ENCODE measurements around the gene PMFBP1. TPM values are rescaled to one million over a fixed set of nuclear protein-coding genes. Genes with fewer than 3 reads are reported as not detected.

PMFBP1 gene
- total RNA-seq, 1 experiment from 2014 or later, result 2.7 TPM

DNA sequence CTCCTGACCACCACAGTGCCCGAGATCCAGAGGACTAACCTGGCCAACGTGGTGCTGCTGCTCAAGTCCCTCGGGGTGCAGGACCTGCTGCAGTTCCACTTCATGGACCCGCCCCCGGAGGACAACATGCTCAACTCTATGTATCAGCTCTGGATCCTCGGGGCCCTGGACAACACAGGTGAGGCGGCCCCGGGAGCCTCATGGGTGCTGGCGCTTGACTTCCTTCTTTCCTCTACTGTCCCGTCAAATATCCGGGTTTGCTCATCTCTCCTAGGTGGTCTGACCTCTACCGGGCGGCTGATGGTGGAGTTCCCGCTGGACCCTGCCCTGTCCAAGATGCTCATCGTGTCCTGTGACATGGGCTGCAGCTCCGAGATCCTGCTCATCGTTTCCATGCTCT is 64.6 kb downstream of the PMFBP1 start:
- no peaks in the 10 kb centered on the region for H3K79me2 ChIP-seq (ENCODE audit: insufficient read depth, low read length)
- H3K4me2 ChIP-seq (ENCODE audit: insufficient read depth, insufficient read length, low read length), result no peak overlapping the region
- no peaks in the 10 kb centered on the region for H3K79me1 ChIP-seq (ENCODE audit: insufficient read depth, low read depth, low read length, poor library complexity, severe bottlenecking)
- no peaks in the 10 kb centered on the region; the same call in 1 of the 2 replicates for H3K27me3 Mint-ChIP-seq (ENCODE audit: low read depth)
- H4K8ac ChIP-seq (replicated peaks; ENCODE audit: insufficient read length, low read depth, low read length), result no peak overlapping the region
- no peaks in the 10 kb centered on the region for H3K9me3 Mint-ChIP-seq
- H3K23me2 ChIP-seq (ENCODE audit: insufficient read length, low read depth, low read length, poor library complexity, severe bottlenecking), result no peaks in the 10 kb centered on the region
- H3K27me3 ChIP-seq (ENCODE audit: insufficient read depth, low read length), result no peaks in the 10 kb centered on the region
- H3T11ph ChIP-seq (ENCODE audit: low read length), result no peak overlapping the region
- H3K4me1 Mint-ChIP-seq, result no peaks in the 10 kb centered on the region
- H2BK20ac ChIP-seq (ENCODE audit: low read depth, low read length, poor library complexity, severe bottlenecking), result no peak overlapping the region
- no peak overlapping the region for H3K18ac ChIP-seq (ENCODE audit: insufficient read length, low read depth, low read length)
- no peak overlapping the region for H4K91ac ChIP-seq (ENCODE audit: insufficient read length, low read depth, low read length)
- no peaks in the 10 kb centered on the region for H3K4me1 ChIP-seq (ENCODE audit: insufficient read depth, low read length)
- no peak overlapping the region for H3K23ac ChIP-seq (ENCODE audit: insufficient read length, low read depth, low read length)
- no peak overlapping the region for H2AFZ ChIP-seq (ENCODE audit: low read length)
- H3K9me3 ChIP-seq (ENCODE audit: control insufficient read depth, low read depth, low read length), result no peaks in the 10 kb centered on the region
- no peak overlapping the region for H2BK120ac ChIP-seq (ENCODE audit: low read depth, low read length, poor library complexity, severe bottlenecking)
- H3K14ac ChIP-seq (ENCODE audit: insufficient read depth, low read length), result no peak overlapping the region
- no peak overlapping the region for H3K4me3 Mint-ChIP-seq
- H4K5ac ChIP-seq (ENCODE audit: insufficient read length, low read depth, low read length), result no peak overlapping the region
- H3K9ac ChIP-seq (ENCODE audit: extremely low read depth, insufficient read length, low read length), result no peak overlapping the region
- H3K36me3 Mint-ChIP-seq (ENCODE audit: insufficient read depth in 1 of 3, low read depth in 3 of 3), result peaks cover 51 to 100% (median 99%) of the 10 kb centered on the region in 3 experiments
- H3K27ac ChIP-seq (ENCODE audit: insufficient read length, low read depth, low read length), result no peak overlapping the region
- H2BK15ac ChIP-seq (ENCODE audit: low read depth, low read length), result no peak overlapping the region
- H2BK12ac ChIP-seq (ENCODE audit: insufficient read length, low read depth, low read length), result no peak overlapping the region
- TF ChIP-seq, protein P1, sequence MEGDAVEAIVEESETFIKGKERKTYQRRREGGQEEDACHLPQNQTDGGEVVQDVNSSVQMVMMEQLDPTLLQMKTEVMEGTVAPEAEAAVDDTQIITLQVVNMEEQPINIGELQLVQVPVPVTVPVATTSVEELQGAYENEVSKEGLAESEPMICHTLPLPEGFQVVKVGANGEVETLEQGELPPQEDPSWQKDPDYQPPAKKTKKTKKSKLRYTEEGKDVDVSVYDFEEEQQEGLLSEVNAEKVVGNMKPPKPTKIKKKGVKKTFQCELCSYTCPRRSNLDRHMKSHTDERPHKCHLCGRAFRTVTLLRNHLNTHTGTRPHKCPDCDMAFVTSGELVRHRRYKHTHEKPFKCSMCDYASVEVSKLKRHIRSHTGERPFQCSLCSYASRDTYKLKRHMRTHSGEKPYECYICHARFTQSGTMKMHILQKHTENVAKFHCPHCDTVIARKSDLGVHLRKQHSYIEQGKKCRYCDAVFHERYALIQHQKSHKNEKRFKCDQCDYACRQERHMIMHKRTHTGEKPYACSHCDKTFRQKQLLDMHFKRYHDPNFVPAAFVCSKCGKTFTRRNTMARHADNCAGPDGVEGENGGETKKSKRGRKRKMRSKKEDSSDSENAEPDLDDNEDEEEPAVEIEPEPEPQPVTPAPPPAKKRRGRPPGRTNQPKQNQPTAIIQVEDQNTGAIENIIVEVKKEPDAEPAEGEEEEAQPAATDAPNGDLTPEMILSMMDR (conservative IDR thresholded peaks at IDR 0.05), result no peak
- no peak overlapping the region; a peak in 1 of 7 replicates for H3K27ac Mint-ChIP-seq
- no peak overlapping the region for H2AK5ac ChIP-seq (ENCODE audit: insufficient read length, low read length)
- DNase-seq, result no peak
- H3K56ac ChIP-seq (ENCODE audit: insufficient read length, low read depth, low read length), result no peak overlapping the region
- H4K20me1 ChIP-seq (ENCODE audit: control insufficient read depth, insufficient read depth, insufficient read length), result no peaks in the 10 kb centered on the region
- H3K4ac ChIP-seq (ENCODE audit: low read depth, low read length), result no peak overlapping the region
- H2BK5ac ChIP-seq (ENCODE audit: insufficient read length, low read length), result no peak overlapping the region
- no CpG with 5 or more reads among the region's 17 CpGs for WGBS (ENCODE audit: extremely low coverage, insufficient read length, low lambda C conversion rate)
